ENCODE data around the gene FANCE.

The FANCE gene

DNA sequence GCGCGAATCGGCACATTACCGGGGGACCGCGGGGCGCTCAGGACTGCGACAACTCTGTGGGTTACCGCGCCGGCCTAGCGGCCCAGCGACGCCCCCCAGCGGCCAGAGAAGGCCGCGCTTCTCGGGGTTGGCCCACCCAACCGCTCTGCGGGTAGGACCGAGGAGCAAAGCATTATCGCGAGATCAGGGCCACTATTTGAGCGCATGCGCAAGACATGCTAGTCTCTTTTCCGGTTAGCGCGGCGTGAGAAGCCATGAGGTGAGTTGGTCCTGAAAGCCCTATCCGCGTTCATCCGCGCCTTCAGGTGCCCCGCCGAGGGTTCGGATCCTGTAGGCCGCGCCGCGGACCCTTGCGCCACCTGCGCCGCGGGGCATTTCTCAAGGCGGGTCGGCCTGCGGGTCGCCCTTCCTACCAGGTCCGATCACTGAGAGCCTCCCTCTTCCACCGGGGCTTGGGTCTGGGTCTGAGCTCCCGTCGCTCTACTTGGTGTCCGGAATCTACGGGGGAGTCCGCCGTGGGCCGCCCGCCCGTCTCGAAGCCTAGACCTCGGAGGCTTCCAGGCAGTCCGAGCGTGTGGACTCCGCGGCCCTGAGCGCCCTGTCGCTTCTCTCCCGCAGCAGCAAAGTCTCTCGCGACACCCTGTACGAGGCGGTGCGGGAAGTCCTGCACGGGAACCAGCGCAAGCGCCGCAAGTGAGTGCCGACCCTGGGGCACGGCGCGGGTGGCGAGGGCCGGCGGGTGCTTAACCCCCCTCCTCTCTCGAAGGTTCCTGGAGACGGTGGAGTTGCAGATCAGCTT lies 16.2 kb downstream of the FANCE start, which contains the start of gene RPL10A:
Gene RPL10A (plus strand): TSS at position 221 of the 799 bp plus-strand sequence. CDS start 34 bp downstream, at position 255.
- H3K4me3 ChIP-seq (ENCODE audit: low read depth, low read length): peak within 1 kb of the TSS; percentile 86
- peak within 1 kb of the TSS; percentile 91 for H3K27ac ChIP-seq
- no peaks in the 10 kb centered on the region for H3K27me3 ChIP-seq (ENCODE audit: insufficient read depth, low read depth, severe bottlenecking)
- DNase-seq: peak; percentile 99
- no peaks in the 10 kb centered on the region for H3K9me3 ChIP-seq (ENCODE audit: severe bottlenecking)
- peaks cover 84% of the 10 kb centered on the region for H3K36me3 ChIP-seq
- TF ChIP-seq, protein P1, sequence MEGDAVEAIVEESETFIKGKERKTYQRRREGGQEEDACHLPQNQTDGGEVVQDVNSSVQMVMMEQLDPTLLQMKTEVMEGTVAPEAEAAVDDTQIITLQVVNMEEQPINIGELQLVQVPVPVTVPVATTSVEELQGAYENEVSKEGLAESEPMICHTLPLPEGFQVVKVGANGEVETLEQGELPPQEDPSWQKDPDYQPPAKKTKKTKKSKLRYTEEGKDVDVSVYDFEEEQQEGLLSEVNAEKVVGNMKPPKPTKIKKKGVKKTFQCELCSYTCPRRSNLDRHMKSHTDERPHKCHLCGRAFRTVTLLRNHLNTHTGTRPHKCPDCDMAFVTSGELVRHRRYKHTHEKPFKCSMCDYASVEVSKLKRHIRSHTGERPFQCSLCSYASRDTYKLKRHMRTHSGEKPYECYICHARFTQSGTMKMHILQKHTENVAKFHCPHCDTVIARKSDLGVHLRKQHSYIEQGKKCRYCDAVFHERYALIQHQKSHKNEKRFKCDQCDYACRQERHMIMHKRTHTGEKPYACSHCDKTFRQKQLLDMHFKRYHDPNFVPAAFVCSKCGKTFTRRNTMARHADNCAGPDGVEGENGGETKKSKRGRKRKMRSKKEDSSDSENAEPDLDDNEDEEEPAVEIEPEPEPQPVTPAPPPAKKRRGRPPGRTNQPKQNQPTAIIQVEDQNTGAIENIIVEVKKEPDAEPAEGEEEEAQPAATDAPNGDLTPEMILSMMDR (IDR thresholded peaks at IDR 0.05; ENCODE audit: low read depth, low read length): peak; percentile 99

DNA sequence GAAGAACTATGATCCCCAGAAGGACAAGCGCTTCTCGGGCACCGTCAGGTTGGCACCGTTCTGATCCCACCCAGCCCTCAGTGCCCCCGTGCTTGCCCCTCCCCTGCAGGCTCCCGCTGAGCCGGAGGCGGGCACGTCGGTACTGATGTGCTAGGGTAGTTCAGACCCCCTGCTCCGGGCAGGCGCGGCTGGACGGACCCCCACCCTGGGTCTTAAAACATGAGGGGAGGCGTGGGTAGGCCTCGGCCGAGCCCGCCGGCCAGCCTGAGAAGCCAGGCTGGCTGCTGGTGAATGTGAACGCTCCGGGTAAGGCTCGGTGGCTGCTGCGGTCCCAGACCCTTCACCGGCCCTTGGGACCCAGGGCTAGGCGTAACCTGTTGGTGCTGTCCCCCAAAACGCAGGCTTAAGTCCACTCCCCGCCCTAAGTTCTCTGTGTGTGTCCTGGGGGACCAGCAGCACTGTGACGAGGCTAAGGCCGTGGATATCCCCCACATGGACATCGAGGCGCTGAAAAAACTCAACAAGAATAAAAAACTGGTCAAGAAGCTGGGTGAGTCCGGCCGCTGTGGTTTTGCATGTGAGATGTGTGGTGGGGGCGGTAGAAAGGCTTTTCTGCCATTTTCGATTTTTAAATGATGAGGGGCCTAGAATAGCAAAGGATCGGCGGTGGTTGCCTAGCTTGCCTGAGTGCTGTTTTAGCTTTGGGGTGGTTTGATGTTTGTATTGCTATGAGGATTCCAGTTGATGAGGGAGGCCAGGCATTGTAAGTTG lies 17.0 kb downstream of the FANCE start:
- Histone ChIP-seq H3K27ac (peak overlapping the region; percentile 91), H3K36me3 (peaks cover 86% of the 10 kb centered on the region), H3K4me3 (ENCODE audit: low read depth, low read length) (peak overlapping the region; percentile 86), H3K9me3 (ENCODE audit: severe bottlenecking) (no peaks in the 10 kb centered on the region), H3K27me3 (ENCODE audit: insufficient read depth, low read depth, severe bottlenecking) (no peaks in the 10 kb centered on the region)
- no peak for DNase-seq
- TF ChIP-seq, protein P1 (IDR thresholded peaks at IDR 0.05; ENCODE audit: low read depth, low read length): no peak

DNA sequence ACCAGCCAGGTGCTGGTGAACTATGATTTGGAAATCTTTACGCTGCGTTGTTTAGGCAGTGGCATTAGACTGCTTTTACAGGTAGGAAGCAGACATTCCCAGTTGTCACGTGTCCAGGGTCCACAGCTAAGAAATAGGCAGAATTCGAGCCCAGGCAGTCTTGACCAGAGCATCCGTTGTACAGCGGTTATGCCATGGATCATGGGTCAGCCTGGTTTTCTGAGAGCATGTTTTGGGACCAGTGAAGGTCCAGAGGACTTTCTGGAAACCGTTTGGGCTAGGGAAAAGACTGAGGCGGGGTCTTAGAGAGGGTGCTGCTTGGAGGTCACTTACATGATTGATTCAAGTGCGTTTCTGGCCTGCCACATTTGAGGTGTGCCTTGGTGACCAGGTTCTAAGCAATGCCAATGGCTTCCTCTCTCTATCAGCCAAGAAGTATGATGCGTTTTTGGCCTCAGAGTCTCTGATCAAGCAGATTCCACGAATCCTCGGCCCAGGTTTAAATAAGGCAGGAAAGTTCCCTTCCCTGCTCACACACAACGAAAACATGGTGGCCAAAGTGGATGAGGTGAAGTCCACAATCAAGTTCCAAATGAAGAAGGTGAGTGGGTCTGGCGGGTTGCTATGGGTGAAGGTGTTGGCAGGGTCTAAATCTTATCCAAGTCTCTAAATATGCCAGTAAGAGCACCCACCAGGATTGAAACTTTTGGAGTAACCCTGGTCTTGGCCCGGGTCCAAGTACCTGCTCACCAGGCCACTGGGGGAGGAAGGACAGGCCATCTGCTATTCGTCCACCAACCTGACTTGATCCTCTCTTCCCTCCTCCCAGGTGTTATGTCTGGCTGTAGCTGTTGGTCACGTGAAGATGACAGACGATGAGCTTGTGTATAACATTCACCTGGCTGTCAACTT lies 17.9 kb downstream of the FANCE start:
- Histone ChIP-seq H3K36me3 (peaks cover 91% of the 10 kb centered on the region), H3K27me3 (ENCODE audit: insufficient read depth, low read depth, severe bottlenecking) (no peaks in the 10 kb centered on the region), H3K9me3 (ENCODE audit: severe bottlenecking) (no peaks in the 10 kb centered on the region), H3K27ac (peak overlapping the region; percentile 91), H3K4me3 (ENCODE audit: low read depth, low read length) (peak overlapping the region; percentile 86)
- peak; percentile 79 for DNase-seq
- TF ChIP-seq, protein P1 (IDR thresholded peaks at IDR 0.05; ENCODE audit: low read depth, low read length): no peak

DNA sequence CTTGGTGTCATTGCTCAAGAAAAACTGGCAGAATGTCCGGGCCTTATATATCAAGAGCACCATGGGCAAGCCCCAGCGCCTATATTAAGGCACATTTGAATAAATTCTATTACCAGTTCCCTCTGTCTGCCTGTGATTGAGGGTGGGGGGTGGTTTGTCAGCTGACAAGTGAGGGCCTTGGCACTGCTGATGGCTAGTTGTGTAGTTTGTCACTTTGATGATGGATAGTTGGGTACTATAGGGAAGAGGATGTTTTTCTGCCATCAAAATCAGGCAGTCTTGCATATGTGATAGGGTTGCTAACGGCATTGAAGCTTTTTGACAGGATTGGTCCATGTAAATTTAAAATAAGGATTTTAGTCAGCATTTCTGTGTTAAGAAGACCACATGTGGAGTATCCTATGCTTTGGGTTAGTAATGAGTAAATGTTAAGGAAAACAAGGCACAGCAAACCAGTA lies 18.6 kb downstream of the FANCE start:
- H3K27ac ChIP-seq: peak overlapping the region; percentile 91
- no peak for DNase-seq
- no peak overlapping the region for H3K4me3 ChIP-seq (ENCODE audit: low read depth, low read length)
- H3K27me3 ChIP-seq (ENCODE audit: insufficient read depth, low read depth, severe bottlenecking): no peaks in the 10 kb centered on the region
- TF ChIP-seq, protein P1 (IDR thresholded peaks at IDR 0.05; ENCODE audit: low read depth, low read length): no peak
- H3K36me3 ChIP-seq: peaks cover 91% of the 10 kb centered on the region
- H3K9me3 ChIP-seq (ENCODE audit: severe bottlenecking): no peaks in the 10 kb centered on the region

DNA sequence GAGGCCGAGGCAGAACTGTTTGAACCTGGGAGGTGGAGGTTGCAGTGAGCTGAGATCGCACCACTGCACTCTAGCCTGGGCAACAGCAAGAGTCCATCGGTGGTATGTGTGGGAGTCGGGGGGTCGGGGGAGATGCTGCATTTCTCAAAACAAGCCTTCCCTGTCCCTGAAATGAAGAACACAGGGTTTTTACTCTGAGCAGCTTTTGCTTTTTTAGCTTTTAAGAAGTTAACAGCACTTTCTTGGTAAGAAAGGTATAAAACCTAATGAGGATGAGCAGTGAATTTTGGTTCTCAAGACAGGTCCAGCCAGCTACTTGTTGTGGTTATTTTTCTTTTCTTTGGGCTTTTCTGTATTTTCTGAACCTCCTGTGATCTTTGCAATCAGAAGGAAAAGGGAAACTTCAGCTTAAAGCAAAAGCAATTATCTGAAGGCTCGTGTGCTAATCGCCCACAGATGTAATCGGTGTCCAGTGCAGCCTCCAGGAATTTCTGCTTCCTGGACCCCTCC lies 19.8 kb downstream of the FANCE start:
- TF ChIP-seq, protein P1 (IDR thresholded peaks at IDR 0.05; ENCODE audit: low read depth, low read length): no peak
- Histone ChIP-seq H3K27ac (peak overlapping the region; percentile 21), H3K9me3 (ENCODE audit: severe bottlenecking) (no peaks in the 10 kb centered on the region), H3K4me3 (ENCODE audit: low read depth, low read length) (no peak overlapping the region), H3K36me3 (peaks cover 87% of the 10 kb centered on the region), H3K27me3 (ENCODE audit: insufficient read depth, low read depth, severe bottlenecking) (no peaks in the 10 kb centered on the region)
- no peak for DNase-seq
